ENCODE data around the gene OR4D1. TPM values are rescaled to one million over a fixed set of nuclear protein-coding genes. Genes with fewer than 3 reads are reported as not detected.

The OR4D1 gene
- not detected in 2 replicates for total RNA-seq

GRCh38 chr17:58147930-58148434 lies at the start of gene OR4D1:
TSS of gene OR4D1 (plus strand) at chr17:58148384. CDS start at chr17:58155154, 6,770 bp downstream.

GRCh38 chr17:58166682-58167081 lies 18.5 kb downstream of the OR4D1 start, which contains the start of gene OR4D2:
TSS of gene OR4D2 (plus strand) at chr17:58166982. CDS start at chr17:58169656, 2,674 bp downstream.

DNA sequence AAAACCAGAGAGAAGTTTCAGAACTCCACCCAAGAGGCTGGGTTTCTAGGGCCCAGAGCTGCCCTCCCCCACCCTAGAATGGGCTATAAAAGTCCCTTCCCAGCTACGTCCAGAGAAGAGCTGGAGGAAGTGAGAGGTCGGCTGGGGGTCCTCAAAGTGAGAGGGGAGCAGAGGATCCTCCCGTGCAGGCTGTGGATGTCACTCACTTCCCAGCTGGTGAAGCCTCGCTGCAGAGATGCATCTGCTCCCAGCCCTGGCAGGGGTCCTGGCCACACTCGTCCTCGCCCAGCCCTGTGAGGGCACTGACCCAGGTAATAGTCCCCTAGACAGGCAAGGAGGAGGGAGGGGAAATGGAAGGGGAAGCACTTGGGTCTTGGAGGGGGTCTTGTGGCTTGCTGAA lies 44.4 kb downstream of the OR4D1 start, which contains the start of gene EPX:
TSS of gene EPX (plus strand) at position 115 of the 400 bp plus-strand sequence. CDS start at position 236, 121 bp downstream.

Other genes starting within 250 kb of the OR4D1 start
- gene CUEDC1, start 193.0 kb upstream of the OR4D1 start, total RNA-seq = 12.5 and 23.6 TPM in 2 replicates
- 36.5 and 58.4 TPM in 2 replicates for gene VEZF1, start 160.1 kb upstream of the OR4D1 start, total RNA-seq
- gene SRSF1, start 141.1 kb upstream of the OR4D1 start, total RNA-seq = 328 and 537 TPM in 2 replicates
- gene DYNLL2, start 65.0 kb upstream of the OR4D1 start, total RNA-seq = 10.1 and 11.9 TPM in 2 replicates
- gene OR4D2, start 18.6 kb downstream of the OR4D1 start, total RNA-seq = not detected in 2 replicates
- gene EPX, start 44.3 kb downstream of the OR4D1 start, total RNA-seq = not detected in 2 replicates
- gene MKS1, start 70.9 kb downstream of the OR4D1 start, total RNA-seq = 12.0 and 14.6 TPM in 2 replicates
- gene LPO, start 90.2 kb downstream of the OR4D1 start, total RNA-seq = 0.22 TPM in 1 of 2 replicates, not detected in the other
- not detected in 2 replicates for gene MPO, start 132.6 kb downstream of the OR4D1 start, total RNA-seq
- under 0.01 TPM in 1 of 2 replicates, not detected in the other for gene TSPOAP1, start 180.4 kb downstream of the OR4D1 start, total RNA-seq
- gene SUPT4H1, start 203.8 kb downstream of the OR4D1 start, total RNA-seq = 39.8 and 45.8 TPM in 2 replicates